Activated T-cell treated with anti-CD3 and anti-CD28 coated beads, Interleukin-2, amount 50 U/mL, for 48 hours (primary cell): ENCODE results near the gene RGS5.
"Not testable (repeated sequence)": the region's sequence is repeated elsewhere in the genome, so short reads cannot be mapped to it uniquely, and the experiment has no call there.

Source experiments
- DNase-seq, 2 experiments: peaks; one replicate each; pipeline ENCODE4 v3.0.0-alpha.2; 2020

RGS5 gene

GRCh38 chr1:163202833-163203451, at the start of gene RGS5:
Gene RGS5, minus strand, starts transcription at chr1:163202916. Its CDS starts 81 bp downstream, at chr1:163202835.
- DNase-seq, result no peak

- DNase-seq, result no peak
Observed at GRCh38 chr1:163250382-163250974, 47.8 kb upstream of the RGS5 start.

GRCh38 chr1:163248064-163248463, 45.3 kb upstream of the RGS5 start:
- DNase-seq, result no peak

GRCh38 chr1:163244648-163245047, 41.9 kb upstream of the RGS5 start:
- not testable (repeated sequence) for DNase-seq

- no peak for DNase-seq
Observed at GRCh38 chr1:163241746-163242145, 39.0 kb upstream of the RGS5 start.

GRCh38 chr1:163240705-163241104, 38.0 kb upstream of the RGS5 start:
- DNase-seq, result no peak

GRCh38 chr1:163233643-163234042, 30.9 kb upstream of the RGS5 start:
- DNase-seq, result not testable (repeated sequence)

GRCh38 chr1:163231385-163231784, 28.7 kb upstream of the RGS5 start:
- no peak for DNase-seq

- no peak for DNase-seq
Observed at GRCh38 chr1:163230827-163231226, 28.1 kb upstream of the RGS5 start.

- not testable (repeated sequence) for DNase-seq
Observed at GRCh38 chr1:163228271-163228670, 25.6 kb upstream of the RGS5 start.

GRCh38 chr1:163227126-163227525, 24.4 kb upstream of the RGS5 start:
- DNase-seq, result no peak

- DNase-seq, result no peak
Observed at GRCh38 chr1:163213626-163214025, 10.9 kb upstream of the RGS5 start.

- no peak for DNase-seq
Observed at GRCh38 chr1:163211667-163212066, 9.0 kb upstream of the RGS5 start.

- DNase-seq, result no peak
Observed at GRCh38 chr1:163205513-163205912, 2.8 kb upstream of the RGS5 start.

GRCh38 chr1:163203561-163203960, 845 bp upstream of the RGS5 start:
- DNase-seq, result no peak

GRCh38 chr1:163201906-163202305, 810 bp downstream of the RGS5 start:
- no peak for DNase-seq

GRCh38 chr1:163197022-163197421, 5.7 kb downstream of the RGS5 start:
- no peak for DNase-seq

- no peak for DNase-seq
Observed at GRCh38 chr1:163196449-163196787, 6.3 kb downstream of the RGS5 start.

- DNase-seq, result no peak
Observed at GRCh38 chr1:163195728-163196448, 6.8 kb downstream of the RGS5 start.

- no peak for DNase-seq
Observed at GRCh38 chr1:163191301-163191700, 11.4 kb downstream of the RGS5 start.

- no peak for DNase-seq
Observed at GRCh38 chr1:163188947-163189346, 13.8 kb downstream of the RGS5 start.

- DNase-seq, result no peak
Observed at GRCh38 chr1:163187849-163188248, 14.9 kb downstream of the RGS5 start.

GRCh38 chr1:163186862-163187261, 15.9 kb downstream of the RGS5 start:
- DNase-seq, result no peak

GRCh38 chr1:163182330-163182949, 20.3 kb downstream of the RGS5 start:
- DNase-seq, result no peak
